HepG2 (cell line): ENCODE measurements around the gene ATAD3C. TPM values are rescaled to one million over a fixed set of nuclear protein-coding genes. Genes with fewer than 3 reads are reported as not detected.

Experiments
- AHR ChIP-seq: IDR thresholded peaks from 2 replicates; pipeline ENCODE4 v1.6.1; 2018; ENCODE audit warnings: missing genetic modification reagents, missing compliant biosample characterization
- CHD4 ChIP-seq: fragments of 200-600 bp; sonication (generic); IDR thresholded peaks from 2 replicates; pipeline ENCODE4 v1.7.0; 2017; ENCODE audit warnings: mild to moderate bottlenecking, low read length, borderline replicate concordance
- ETV5 ChIP-seq: IDR thresholded peaks from 2 replicates; pipeline ENCODE4 v1.6.1; 2018; ENCODE audit warnings: missing biosample characterization, missing genetic modification reagents, inconsistent platforms, borderline replicate concordance
- HOMEZ ChIP-seq: IDR thresholded peaks from 2 replicates; pipeline ENCODE4 v1.6.1; 2016; ENCODE audit warnings: low read depth
- JARID2 ChIP-seq: sonication (generic); formaldehyde crosslinking; IDR thresholded peaks from 2 replicates; pipeline ENCODE4 v1.8.1; 2023; ENCODE audit warnings: missing genetic modification reagents, inconsistent platforms; ENCODE audit not compliant: insufficient replicate concordance
- KLF13 ChIP-seq: sonication (generic); formaldehyde crosslinking; IDR thresholded peaks from 2 replicates; pipeline ENCODE4 v1.4.0; 2020; ENCODE audit warnings: mild to moderate bottlenecking, missing genetic modification reagents
- MAFF ChIP-seq: IDR thresholded peaks from 2 replicates; pipeline ENCODE4 v1.6.1; 2011; ENCODE audit warnings: low read depth, low read length, improper control_type of control experiment
- MBD4 ChIP-seq: IDR thresholded peaks from 2 replicates; pipeline ENCODE4 v1.6.1; 2012; ENCODE audit warnings: low read length, inconsistent platforms, borderline replicate concordance
- MXI1 ChIP-seq: IDR thresholded peaks from 3 replicates; pipeline ENCODE4 v1.6.1; 2012; ENCODE audit warnings: low read depth, low read length, inconsistent platforms, borderline replicate concordance
- NR2F1 ChIP-seq, 2 experiments: fragments of 450-650 bp in 1 of 2; formaldehyde crosslinking in 1 of 2; IDR thresholded peaks; 2 replicates each; pipeline versions ENCODE4 v1.5.0 to v1.6.1; 2016 to 2020; ENCODE audit warnings: mild to moderate bottlenecking in 1 of 2, missing compliant biosample characterization in 1 of 2, missing genetic modification reagents in 1 of 2, moderate library complexity in 1 of 2
- PAXIP1 ChIP-seq: sonication (generic); formaldehyde crosslinking; conservative IDR thresholded peaks from 2 replicates; pipeline ENCODE4 v1.4.0; 2020; ENCODE audit warnings: mild to moderate bottlenecking, missing genetic modification reagents, moderate library complexity
- POLR2A ChIP-seq, 2 experiments: IDR thresholded peaks; 2 replicates each; pipeline ENCODE4 v1.6.1; 2011; ENCODE audit warnings: low read depth in 2 of 2, low read length in 2 of 2, mild to moderate bottlenecking in 1 of 2, moderate library complexity in 1 of 2; ENCODE audit not compliant: insufficient read depth in 1 of 2
- REPIN1 ChIP-seq: sonication (generic); formaldehyde crosslinking; IDR thresholded peaks from 2 replicates; pipeline ENCODE4 v1.8.0; 2022; ENCODE audit warnings: missing genetic modification reagents, low read depth, mild to moderate bottlenecking, borderline replicate concordance
- RFX1 ChIP-seq: fragments of 450-650 bp; IDR thresholded peaks from 2 replicates; pipeline ENCODE4 v1.6.1; 2017
- RFXAP ChIP-seq: sonication (generic); formaldehyde crosslinking; IDR thresholded peaks from 2 replicates; pipeline ENCODE4 v1.4.0; 2020; ENCODE audit warnings: missing genetic modification reagents, borderline replicate concordance
- SKI ChIP-seq: fragments of 450-650 bp; IDR thresholded peaks from one replicate; pipeline ENCODE4 v1.6.1; 2018; ENCODE audit warnings: mild to moderate bottlenecking; ENCODE audit not compliant: partially characterized antibody
- SRSF4 ChIP-seq: fragments of 200-400 bp; formaldehyde crosslinking; IDR thresholded peaks from one replicate; pipeline ENCODE4 v1.6.1; 2018; ENCODE audit warnings: mild to moderate bottlenecking, low read depth, low read length, moderate library complexity; ENCODE audit not compliant: poor library complexity, severe bottlenecking
- YEATS2 ChIP-seq: sonication (generic); formaldehyde crosslinking; IDR thresholded peaks from 2 replicates; pipeline ENCODE4 v1.4.0; 2020; ENCODE audit warnings: missing genetic modification reagents, borderline replicate concordance
- ZBTB7A ChIP-seq: sonication (generic); formaldehyde crosslinking; IDR thresholded peaks from 2 replicates; pipeline ENCODE4 v1.8.0; 2022; ENCODE audit warnings: mild to moderate bottlenecking, missing genetic modification reagents
- ZNF224 ChIP-seq: sonication (generic); formaldehyde crosslinking; IDR thresholded peaks from 2 replicates; pipeline ENCODE4 v1.5.0; 2020; ENCODE audit warnings: mild to moderate bottlenecking, missing genetic modification reagents
- ZNF232 ChIP-seq: sonication (generic); formaldehyde crosslinking; IDR thresholded peaks from 2 replicates; pipeline ENCODE4 v1.4.0; 2020; ENCODE audit warnings: missing genetic modification reagents, borderline replicate concordance
- ZNF276 ChIP-seq: sonication (generic); formaldehyde crosslinking; IDR thresholded peaks from 2 replicates; pipeline ENCODE4 v1.4.0; 2020; ENCODE audit warnings: mild to moderate bottlenecking, low read depth, missing genetic modification reagents
- ZNF3 ChIP-seq: IDR thresholded peaks from 2 replicates; pipeline ENCODE4 v1.7.0; 2017; ENCODE audit warnings: inconsistent platforms
- ZNF329 ChIP-seq: sonication (generic); formaldehyde crosslinking; IDR thresholded peaks from 2 replicates; pipeline ENCODE4 v1.9.0; 2021; ENCODE audit warnings: low read depth, mild to moderate bottlenecking, missing genetic modification reagents
- ZNF446 ChIP-seq: sonication (generic); formaldehyde crosslinking; IDR thresholded peaks from 2 replicates; pipeline ENCODE4 v1.5.0; 2020; ENCODE audit warnings: mild to moderate bottlenecking, missing genetic modification reagents
- ZSCAN31 ChIP-seq: sonication (generic); formaldehyde crosslinking; IDR thresholded peaks from 2 replicates; pipeline ENCODE4 v1.5.0; 2020; ENCODE audit warnings: low read depth, mild to moderate bottlenecking, missing genetic modification reagents
- polyA plus RNA-seq, 8 experiments: library from polyadenylated mRNA; depleted of rRNA in 3 of 8; stranded (reverse) in 7 of 8; unstranded in 1 of 8; fragments of >200 nt; fragmentation: Illumina TruSeq in 4 of 8; extraction: Trizol in 4 of 8; gene quantifications; 2 replicates each; pipeline versions ENCODE4 v1.2.1 to v1.2.3, GENCODE V29; 2011 to 2016; ENCODE audit warnings: low read depth in 4 of 8, missing spikeins in 1 of 8, mixed read lengths in 1 of 8; ENCODE audit not compliant: insufficient read depth in 1 of 8
- total RNA-seq, 5 experiments: library from RNA; depleted of rRNA; stranded (reverse); fragments of >200 nt; fragmentation: Illumina TruSeq; extraction: Trizol; gene quantifications; 2 replicates each; pipeline ENCODE4 v1.2.3, GENCODE V29; 2016; ENCODE audit warnings: low read depth in 1 of 5

ATAD3C gene
- total and polyA plus RNA-seq, 2 of the 13 experiments (the other 11 are each of a cell fraction or from before 2014, with no cell fraction given): 2.4 to 3.2 TPM

- TF ChIP-seq ZNF276 (CRISPR knock-in tag): no peak
- peak; percentile 85 for TF ChIP-seq ETV5 (CRISPR knock-in tag)
- TF ChIP-seq CHD4: no peak
- TF ChIP-seq RFX1: no peak
- no peak for TF ChIP-seq ZNF232 (CRISPR knock-in tag)
- peak in 1 of 2 experiments; percentile 82; a peak in 2 of 4 replicates for TF ChIP-seq POLR2A (IDR thresholded peaks at IDR 0.05; ENCODE audit: insufficient read depth in 1 of 2, low read depth in 2 of 2, low read length in 2 of 2)
- TF ChIP-seq ZNF329 (CRISPR knock-in tag): no peak
- TF ChIP-seq AHR (CRISPR knock-in tag): no peak
- no peak for TF ChIP-seq SRSF4
- TF ChIP-seq ZSCAN31: peak; percentile 84
- peak; percentile 62; the same call in 1 of the 2 replicates for TF ChIP-seq HOMEZ (CRISPR knock-in tag)
- peak; percentile 55; the same call in 1 of the 3 replicates for TF ChIP-seq MXI1
- TF ChIP-seq PAXIP1 (CRISPR knock-in tag): peak; percentile 64
- peak; percentile 15; the same call in 1 of the 2 replicates for TF ChIP-seq MAFF
- TF ChIP-seq YEATS2 (CRISPR knock-in tag): peak; percentile 48; the same call in 1 of the 2 replicates
- no peak for TF ChIP-seq JARID2 (CRISPR knock-in tag)
- no peak; a peak in 1 of 4 replicates for TF ChIP-seq NR2F1 (CRISPR knock-in tag; IDR thresholded peaks at IDR 0.05)
- peak; percentile 92 for TF ChIP-seq SKI
- no peak for TF ChIP-seq MBD4
- no peak for TF ChIP-seq ZBTB7A (CRISPR knock-in tag)
- 0 out of 2 replicates have a peak, but pooled peaks have one; percentile 62 for TF ChIP-seq KLF13
- TF ChIP-seq ZNF446 (CRISPR knock-in tag): no peak
- no peak for TF ChIP-seq ZNF224 (CRISPR knock-in tag)
- no peak for TF ChIP-seq REPIN1 (CRISPR knock-in tag)
- TF ChIP-seq ZNF3 (CRISPR knock-in tag): no peak
- TF ChIP-seq RFXAP: no peak
These were observed 11.5 kb upstream of the ATAD3C start (continued) for GRCh38 chr1:1437904-1438376.
